Thyroid gland (tissue), 4 donors: ENCODE data around the gene INHBE. TPM values are rescaled to one million over a fixed set of nuclear protein-coding genes. Genes with fewer than 3 reads are reported as not detected.
"Not testable (repeated sequence)": the region's sequence is repeated elsewhere in the genome, so short reads cannot be mapped to it uniquely, and the experiment has no call there.

Source experiments
- DNase-seq, 2 donors: peaks; one replicate each; pipeline ENCODE4 v3.0.0-alpha.2; 2019
- H3K27ac ChIP-seq, 3 donors: fragments of 200-600 bp; sonication (generic); 1 replicate in 2 of 3; 2 replicates in 1 of 3; pipeline ENCODE4 v1.5.1; 2016 to 2019; ENCODE audit warnings: mild to moderate bottlenecking in 1 of 3, moderate library complexity in 1 of 3
- H3K27me3 ChIP-seq: fragments of 200-600 bp; sonication (generic); one replicate; pipeline ENCODE4 v1.5.1; 2019
- H3K36me3 ChIP-seq, 2 donors: fragments of 200-600 bp; sonication (generic); one replicate each; pipeline ENCODE4 v1.5.1; 2016 to 2019
- H3K4me1 ChIP-seq, 2 donors: fragments of 200-600 bp; sonication (generic); one replicate each; pipeline ENCODE4 v1.5.1; 2017 to 2019
- H3K4me3 ChIP-seq, 3 donors: fragments of 200-600 bp; sonication (generic); replicated peaks in 1 of 3; 1 replicate in 2 of 3; 2 replicates in 1 of 3; pipeline ENCODE4 v1.5.1; 2016; ENCODE audit warnings: mild to moderate bottlenecking in 1 of 3
- H3K9me3 ChIP-seq: fragments of 200-600 bp; sonication (generic); one replicate; pipeline ENCODE4 v1.5.1; 2017
- CTCF ChIP-seq, 6 experiments: fragments of 200-600 bp in 3 of 6; fragments of 450-650 bp in 3 of 6; sonication (generic) in 3 of 6; IDR thresholded peaks; one replicate each; pipeline ENCODE4 v1.5.1; 2016 to 2019; ENCODE audit warnings: antibody characterized with exemption in 6 of 6, mild to moderate bottlenecking in 2 of 6, inconsistent platforms in 1 of 6, moderate library complexity in 1 of 6
- POLR2A ChIP-seq, 2 donors: fragments of 450-650 bp; IDR thresholded peaks; one replicate each; pipeline ENCODE4 v1.6.1; 2017; ENCODE audit warnings: antibody characterized with exemption in 2 of 2, mild to moderate bottlenecking in 2 of 2, moderate library complexity in 1 of 2
- WGBS, 2 donors: methylation state at CpG; one replicate each; pipeline ENCODE4 v1.1.5; 2017; 5-methylcytosine and 5-hydroxymethylcytosine counted together
- intact Hi-C: fragments of 100-400 bp; cut with DNase I; formaldehyde crosslinking; loops from one replicate; pipeline ENCODE4 v1.15.1; 2023
- total RNA-seq, 4 donors: library from RNA; depleted of rRNA; stranded (reverse); fragments of >200 nt; gene quantifications; one replicate each; pipeline ENCODE4 v1.2.3, GENCODE V29; 2016

The INHBE gene
- total RNA-seq, 4 donors from 2014 or later, result not detected

GRCh38 chr12:57439762-57440266 lies 15.3 kb upstream of the INHBE start:
- WGBS, 2 donors, result 77 to 86% methylated on average over 4 of the region's 4 CpGs
- no peaks in the 10 kb centered on the region for H3K9me3 ChIP-seq
- no peak for TF ChIP-seq POLR2A (IDR thresholded peaks at IDR 0.05)
- TF ChIP-seq CTCF (IDR thresholded peaks at IDR 0.05), result no peak
- no peak for DNase-seq
- peaks cover 2 to 5% of the 10 kb centered on the region in 2 donors for H3K4me1 ChIP-seq
- H3K27ac ChIP-seq, result no peak overlapping the region
- H3K27me3 ChIP-seq, result no peaks in the 10 kb centered on the region
- intact Hi-C loops, result no loop called here
- no peaks in the 10 kb centered on the region for H3K36me3 ChIP-seq
- H3K4me3 ChIP-seq, result no peak overlapping the region

GRCh38 chr12:57441393-57441792 lies 13.7 kb upstream of the INHBE start:
- DNase-seq, H3K36me3 ChIP-seq, H3K4me3 ChIP-seq, H3K27ac ChIP-seq, intact Hi-C loops, H3K27me3 ChIP-seq, H3K9me3 ChIP-seq, H3K4me1 ChIP-seq: not testable (repeated sequence)
- WGBS, 2 donors, result 82 to 89% methylated on average over 2 of the region's 2 CpGs

GRCh38 chr12:57441846-57442427 lies 13.2 kb upstream of the INHBE start:
- H3K36me3 ChIP-seq, result no peaks in the 10 kb centered on the region
- H3K4me1 ChIP-seq, result peaks cover 5 to 7% of the 10 kb centered on the region in 2 donors
- intact Hi-C loops, result no loop called here
- TF ChIP-seq POLR2A (IDR thresholded peaks at IDR 0.05) (no peak), CTCF (IDR thresholded peaks at IDR 0.05) (no peak)
- H3K9me3 ChIP-seq, result no peaks in the 10 kb centered on the region
- no peak overlapping the region for H3K4me3 ChIP-seq
- no peaks in the 10 kb centered on the region for H3K27me3 ChIP-seq
- no peak overlapping the region for H3K27ac ChIP-seq
- DNase-seq, result no peak
- 53 to 100% methylated on average over 1 of the region's 1 CpG for WGBS, 2 donors

- H3K9me3 ChIP-seq, H3K36me3 ChIP-seq, H3K4me3 ChIP-seq, intact Hi-C loops, H3K27ac ChIP-seq, DNase-seq, H3K4me1 ChIP-seq, H3K27me3 ChIP-seq: not testable (repeated sequence)
- whole genome bisulfite sequencing, 2 donors, result 91 to 93% methylated on average over 6 of the region's 6 CpGs
Measured at GRCh38 chr12:57444337-57444736, 10.8 kb upstream of the INHBE start.

- peaks cover 5 to 7% of the 10 kb centered on the region in 2 donors for H3K4me1 ChIP-seq
Measured at GRCh38 chr12:57444744-57445143, 10.4 kb upstream of the INHBE start.

More at GRCh38 chr12:57444744-57445143, 10.4 kb upstream of the INHBE start:
- DNase-seq, result no peak
- H3K27me3 ChIP-seq, result no peaks in the 10 kb centered on the region
- 75 to 77% methylated on average over 5 of the region's 5 CpGs for WGBS, 2 donors
- H3K4me3 ChIP-seq, result no peak overlapping the region
- H3K9me3 ChIP-seq, result no peaks in the 10 kb centered on the region
- intact Hi-C loops, result no loop called here
- TF ChIP-seq CTCF (IDR thresholded peaks at IDR 0.05) (no peak), POLR2A (IDR thresholded peaks at IDR 0.05) (no peak)
- no peaks in the 10 kb centered on the region for H3K36me3 ChIP-seq
- H3K27ac ChIP-seq, result no peak overlapping the region
